C4-2B (cell line): ENCODE results near the gene TMOD1.

Experiments used
- H3K27ac ChIP-seq: fragments of 450-650 bp; 2 replicates; pipeline ENCODE4 v1.5.1; 2017
- CTCF ChIP-seq: fragments of 450-650 bp; conservative IDR thresholded peaks from 2 replicates; pipeline ENCODE4 v1.5.1; 2017; ENCODE audit warnings: mild to moderate bottlenecking
- ZFX ChIP-seq: fragments of 450-650 bp; IDR thresholded peaks from 2 replicates; pipeline ENCODE4 v1.6.1; 2017

TMOD1 gene

GRCh38 chr9:97559111-97559514, 57.6 kb downstream of the TMOD1 start:
- H3K27ac ChIP-seq: no peak overlapping the region
- TF ChIP-seq CTCF: no peak
- TF ChIP-seq ZFX: no peak

GRCh38 chr9:97560154-97560553, 58.7 kb downstream of the TMOD1 start:
- H3K27ac ChIP-seq: no peak overlapping the region
- TF ChIP-seq CTCF (no peak), ZFX (no peak)

- TF ChIP-seq CTCF: no peak
Observed at GRCh38 chr9:97560851-97561250, 59.4 kb downstream of the TMOD1 start.

GRCh38 chr9:97561501-97561900, 60.0 kb downstream of the TMOD1 start:
- no peak overlapping the region for H3K27ac ChIP-seq
- TF ChIP-seq CTCF: no peak
- TF ChIP-seq ZFX: no peak

More at GRCh38 chr9:97560851-97561250, 59.4 kb downstream of the TMOD1 start:
- H3K27ac ChIP-seq: no peak overlapping the region

GRCh38 chr9:97562542-97562941, 61.1 kb downstream of the TMOD1 start:
- TF ChIP-seq CTCF (no peak), ZFX (no peak)
- no peak overlapping the region for H3K27ac ChIP-seq

- peak overlapping the region; percentile 29; the same call in 1 of the 2 replicates for H3K27ac ChIP-seq
- TF ChIP-seq CTCF: no peak
- TF ChIP-seq ZFX: no peak
Observed at GRCh38 chr9:97563458-97564135, 62.1 kb downstream of the TMOD1 start.

- TF ChIP-seq CTCF: no peak
- H3K27ac ChIP-seq: peak overlapping the region; percentile 29
Observed at GRCh38 chr9:97564291-97565175, 63.1 kb downstream of the TMOD1 start.
